GM12878 (cell line): ENCODE measurements around the gene DNAJB2. TPM values are rescaled to one million over a fixed set of nuclear protein-coding genes. Genes with fewer than 3 reads are reported as not detected.
A peak's percentile ranks its signal among the peaks of the same experiment; 100 is the strongest.

Source experiments
- BMI1 ChIP-seq: fragments of 450-650 bp; IDR thresholded peaks from 2 replicates; pipeline ENCODE4 v1.6.1; 2016; ENCODE audit warnings: mild to moderate bottlenecking, moderate library complexity, borderline replicate concordance
- BRCA1 ChIP-seq: IDR thresholded peaks from 2 replicates; pipeline ENCODE4 v1.6.1; 2011; ENCODE audit warnings: low read depth, low read length, improper control_type of control experiment
- EED ChIP-seq: sonication (generic); IDR thresholded peaks from 2 replicates; pipeline ENCODE4 v1.6.1; 2016; ENCODE audit warnings: antibody characterized with exemption, low read depth
- EGR1 ChIP-seq, 2 experiments: IDR thresholded peaks; 1 replicate in 1 of 2; 2 replicates in 1 of 2; pipeline ENCODE4 v1.6.1; 2011 to 2012; ENCODE audit warnings: low read depth in 2 of 2, low read length in 2 of 2, borderline replicate concordance in 1 of 2, mild to moderate bottlenecking in 1 of 2, moderate library complexity in 1 of 2
- JUND ChIP-seq: IDR thresholded peaks from 2 replicates; pipeline ENCODE4 v1.6.1; 2012; ENCODE audit warnings: low read depth, mild to moderate bottlenecking, low read length, improper control_type of control experiment, moderate library complexity
- MEF2B ChIP-seq: fragments of 450-650 bp; IDR thresholded peaks from 2 replicates; pipeline ENCODE4 v1.6.1; 2018; ENCODE audit warnings: mild to moderate bottlenecking, moderate library complexity; ENCODE audit not compliant: partially characterized antibody, poor library complexity, severe bottlenecking
- MLLT1 ChIP-seq: fragments of 450-650 bp; IDR thresholded peaks from 2 replicates; pipeline ENCODE4 v1.6.1; 2016; ENCODE audit warnings: mild to moderate bottlenecking
- MXI1 ChIP-seq: fragments of 150-350 bp; IDR thresholded peaks from 2 replicates; pipeline ENCODE4 v1.6.1; 2011; ENCODE audit warnings: low read depth, mild to moderate bottlenecking, inconsistent platforms, low read length, improper control_type of control experiment
- MYC ChIP-seq: IDR thresholded peaks from 2 replicates; pipeline ENCODE4 v1.6.1; 2011; ENCODE audit warnings: mild to moderate bottlenecking, low read length, moderate library complexity, inconsistent platforms; ENCODE audit not compliant: insufficient read depth, insufficient replicate concordance, insufficient read length, severe bottlenecking
- NR2C1 ChIP-seq: fragments of 450-650 bp; IDR thresholded peaks from 2 replicates; pipeline ENCODE4 v1.6.1; 2017; ENCODE audit warnings: antibody characterized with exemption, mild to moderate bottlenecking, moderate library complexity
- PAX8 ChIP-seq: fragments of 450-650 bp; IDR thresholded peaks from 2 replicates; pipeline ENCODE4 v1.6.1; 2017; ENCODE audit warnings: mild to moderate bottlenecking, moderate library complexity
- POLR2A ChIP-seq: IDR thresholded peaks from 2 replicates; pipeline ENCODE4 v1.6.1; 2011; ENCODE audit warnings: low read depth, mild to moderate bottlenecking, low read length
- POU2F2 ChIP-seq: IDR thresholded peaks from 3 replicates; pipeline ENCODE4 v1.6.1; 2011; ENCODE audit warnings: low read depth, mild to moderate bottlenecking, low read length, borderline replicate concordance
- RAD51 ChIP-seq: fragments of 450-650 bp; IDR thresholded peaks from 2 replicates; pipeline ENCODE4 v1.6.1; 2016; ENCODE audit warnings: moderate library complexity, mild to moderate bottlenecking, inconsistent platforms
- SPI1 ChIP-seq: IDR thresholded peaks from 2 replicates; pipeline ENCODE4 v1.6.1; 2011; ENCODE audit warnings: low read depth, mild to moderate bottlenecking, low read length, moderate library complexity, borderline replicate concordance; ENCODE audit not compliant: insufficient read depth
- SREBF1 ChIP-seq: IDR thresholded peaks from 2 replicates; pipeline ENCODE4 v1.6.1; 2012; ENCODE audit warnings: mild to moderate bottlenecking, low read length
- SREBF2 ChIP-seq: IDR thresholded peaks from 2 replicates; pipeline ENCODE4 v1.6.1; 2012; ENCODE audit warnings: mild to moderate bottlenecking, low read length
- WRNIP1 ChIP-seq: IDR thresholded peaks from 2 replicates; pipeline ENCODE4 v1.6.1; 2011; ENCODE audit warnings: low read depth, low read length, improper control_type of control experiment, borderline replicate concordance
- YY1 ChIP-seq: IDR thresholded peaks from 2 replicates; pipeline ENCODE4 v1.6.1; 2011; ENCODE audit warnings: low read depth, mild to moderate bottlenecking, low read length
- polyA plus RNA-seq, 11 experiments: library from polyadenylated mRNA; depleted of rRNA in 4 of 11; unstranded in 6 of 11; stranded (reverse) in 5 of 11; fragments of >200 nt; fragmentation: Nextera tagmentation in 4 of 11; fragmentation: Illumina TruSeq in 1 of 11; extraction: Ambion mirVana in 4 of 11; extraction: Trizol in 1 of 11; gene quantifications; 1 replicate in 1 of 11; 2 replicates in 10 of 11; pipeline versions ENCODE4 v1.2.1 to v1.2.3, GENCODE V29; 2011 to 2016; ENCODE audit warnings: inconsistent platforms in 2 of 11, missing spikeins in 2 of 11, low read depth in 1 of 11
- total RNA-seq, 4 experiments: library from RNA; depleted of rRNA in 3 of 4; stranded (reverse); fragments of >200 nt in 3 of 4; fragmentation: Illumina TruSeq in 1 of 4; extraction: Trizol in 1 of 4; gene quantifications; 2 replicates each; pipeline versions ENCODE4 v1.2.1 to v1.2.3, GENCODE V29; 2013 to 2021
- TF ChIP-seq, protein P1 (sequence below): fragments of 450-650 bp; IDR thresholded peaks from 2 replicates; pipeline ENCODE4 v1.6.1; 2014; ENCODE audit warnings: mild to moderate bottlenecking
- TF ChIP-seq, protein P2 (sequence below): fragments of 450-650 bp; conservative IDR thresholded peaks from 2 replicates; pipeline ENCODE4 v1.6.1; 2017; ENCODE audit warnings: mild to moderate bottlenecking, moderate library complexity
- TF ChIP-seq, protein P3 (sequence below): IDR thresholded peaks from 2 replicates; pipeline ENCODE4 v1.6.1; 2011; ENCODE audit warnings: borderline replicate concordance, low read depth, mild to moderate bottlenecking, moderate library complexity, low read length; ENCODE audit not compliant: insufficient read depth, poor library complexity, severe bottlenecking
- TF ChIP-seq, protein P4 (sequence below): IDR thresholded peaks from 2 replicates; pipeline ENCODE4 v1.6.1; 2011; ENCODE audit warnings: mild to moderate bottlenecking, low read depth, low read length, moderate library complexity; ENCODE audit not compliant: insufficient replicate concordance

Gene DNAJB2
- total and polyA plus RNA-seq, 10 of the 15 experiments (the other 5 are each of a cell fraction or from before 2014, with no cell fraction given) = 0.26 to 36.5 (median 12.5) TPM

- TF ChIP-seq MXI1 (peak; percentile 71), MLLT1 (no peak; the same call in 1 of the 2 replicates), WRNIP1 (no peak), SREBF1 (no peak), SREBF2 (no peak), BRCA1 (no peak), PAX8 (no peak), EED (no peak; the same call in none of the 2 replicates), NR2C1 (no peak), POLR2A (peak; percentile 91), BMI1 (peak; percentile 88), MYC (no peak), RAD51 (no peak), YY1 (0 out of 2 replicates have a peak, but pooled peaks have one; percentile 47), EGR1 (IDR thresholded peaks at IDR 0.05; ENCODE audit: borderline replicate concordance in 1 of 2, low read depth in 2 of 2, low read length in 2 of 2) (no peak), JUND (peak; percentile 79), MEF2B (peak; percentile 97), POU2F2 (peak; percentile 76; the same call in 2 of the 3 replicates), SPI1 (no peak)
- TF ChIP-seq, protein P1, sequence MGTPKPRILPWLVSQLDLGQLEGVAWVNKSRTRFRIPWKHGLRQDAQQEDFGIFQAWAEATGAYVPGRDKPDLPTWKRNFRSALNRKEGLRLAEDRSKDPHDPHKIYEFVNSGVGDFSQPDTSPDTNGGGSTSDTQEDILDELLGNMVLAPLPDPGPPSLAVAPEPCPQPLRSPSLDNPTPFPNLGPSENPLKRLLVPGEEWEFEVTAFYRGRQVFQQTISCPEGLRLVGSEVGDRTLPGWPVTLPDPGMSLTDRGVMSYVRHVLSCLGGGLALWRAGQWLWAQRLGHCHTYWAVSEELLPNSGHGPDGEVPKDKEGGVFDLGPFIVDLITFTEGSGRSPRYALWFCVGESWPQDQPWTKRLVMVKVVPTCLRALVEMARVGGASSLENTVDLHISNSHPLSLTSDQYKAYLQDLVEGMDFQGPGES = no peak
- TF ChIP-seq, protein P2, sequence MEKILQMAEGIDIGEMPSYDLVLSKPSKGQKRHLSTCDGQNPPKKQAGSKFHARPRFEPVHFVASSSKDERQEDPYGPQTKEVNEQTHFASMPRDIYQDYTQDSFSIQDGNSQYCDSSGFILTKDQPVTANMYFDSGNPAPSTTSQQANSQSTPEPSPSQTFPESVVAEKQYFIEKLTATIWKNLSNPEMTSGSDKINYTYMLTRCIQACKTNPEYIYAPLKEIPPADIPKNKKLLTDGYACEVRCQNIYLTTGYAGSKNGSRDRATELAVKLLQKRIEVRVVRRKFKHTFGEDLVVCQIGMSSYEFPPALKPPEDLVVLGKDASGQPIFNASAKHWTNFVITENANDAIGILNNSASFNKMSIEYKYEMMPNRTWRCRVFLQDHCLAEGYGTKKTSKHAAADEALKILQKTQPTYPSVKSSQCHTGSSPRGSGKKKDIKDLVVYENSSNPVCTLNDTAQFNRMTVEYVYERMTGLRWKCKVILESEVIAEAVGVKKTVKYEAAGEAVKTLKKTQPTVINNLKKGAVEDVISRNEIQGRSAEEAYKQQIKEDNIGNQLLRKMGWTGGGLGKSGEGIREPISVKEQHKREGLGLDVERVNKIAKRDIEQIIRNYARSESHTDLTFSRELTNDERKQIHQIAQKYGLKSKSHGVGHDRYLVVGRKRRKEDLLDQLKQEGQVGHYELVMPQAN = peak; percentile 93
- TF ChIP-seq, protein P3, sequence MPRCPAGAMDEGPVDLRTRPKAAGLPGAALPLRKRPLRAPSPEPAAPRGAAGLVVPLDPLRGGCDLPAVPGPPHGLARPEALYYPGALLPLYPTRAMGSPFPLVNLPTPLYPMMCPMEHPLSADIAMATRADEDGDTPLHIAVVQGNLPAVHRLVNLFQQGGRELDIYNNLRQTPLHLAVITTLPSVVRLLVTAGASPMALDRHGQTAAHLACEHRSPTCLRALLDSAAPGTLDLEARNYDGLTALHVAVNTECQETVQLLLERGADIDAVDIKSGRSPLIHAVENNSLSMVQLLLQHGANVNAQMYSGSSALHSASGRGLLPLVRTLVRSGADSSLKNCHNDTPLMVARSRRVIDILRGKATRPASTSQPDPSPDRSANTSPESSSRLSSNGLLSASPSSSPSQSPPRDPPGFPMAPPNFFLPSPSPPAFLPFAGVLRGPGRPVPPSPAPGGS = no peak
- TF ChIP-seq, protein P4, sequence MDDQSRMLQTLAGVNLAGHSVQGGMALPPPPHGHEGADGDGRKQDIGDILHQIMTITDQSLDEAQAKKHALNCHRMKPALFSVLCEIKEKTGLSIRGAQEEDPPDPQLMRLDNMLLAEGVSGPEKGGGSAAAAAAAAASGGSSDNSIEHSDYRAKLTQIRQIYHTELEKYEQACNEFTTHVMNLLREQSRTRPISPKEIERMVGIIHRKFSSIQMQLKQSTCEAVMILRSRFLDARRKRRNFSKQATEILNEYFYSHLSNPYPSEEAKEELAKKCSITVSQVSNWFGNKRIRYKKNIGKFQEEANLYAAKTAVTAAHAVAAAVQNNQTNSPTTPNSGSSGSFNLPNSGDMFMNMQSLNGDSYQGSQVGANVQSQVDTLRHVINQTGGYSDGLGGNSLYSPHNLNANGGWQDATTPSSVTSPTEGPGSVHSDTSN = no peak
These were observed at the start of gene DNAJB2 (continued) for GRCh38 chr2:219279151-219279915.
